Activated CD4-positive, alpha-beta T cell treated with anti-CD3 and anti-CD28 coated beads for 1 hour (primary cell): ENCODE data around the gene GATA5.

Experiments
- DNase-seq: peaks from one replicate; pipeline ENCODE4 v3.0.0-alpha.2; 2020

Gene GATA5

GRCh38 chr20:62469352-62469751, 6.4 kb downstream of the GATA5 start:
- DNase-seq: no peak

- DNase-seq: no peak
These were observed 8.8 kb downstream of the GATA5 start for GRCh38 chr20:62466806-62467537.

- DNase-seq: no peak
These were observed 9.6 kb downstream of the GATA5 start for GRCh38 chr20:62466072-62466760.

- no peak for DNase-seq
These were observed 10.8 kb downstream of the GATA5 start for GRCh38 chr20:62464990-62465389.

- no peak for DNase-seq
These were observed 11.4 kb downstream of the GATA5 start for GRCh38 chr20:62464425-62464770.

GRCh38 chr20:62463651-62464424, 12.0 kb downstream of the GATA5 start:
- no peak for DNase-seq

- DNase-seq: no peak
These were observed 12.7 kb downstream of the GATA5 start for GRCh38 chr20:62462976-62463592.

- DNase-seq: no peak
These were observed 14.0 kb downstream of the GATA5 start for GRCh38 chr20:62461834-62462233.

GRCh38 chr20:62461157-62461556, 14.6 kb downstream of the GATA5 start:
- no peak for DNase-seq

GRCh38 chr20:62460678-62461077, 15.1 kb downstream of the GATA5 start:
- no peak for DNase-seq

- DNase-seq: no peak
These were observed 16.3 kb downstream of the GATA5 start for GRCh38 chr20:62459488-62459887.

GRCh38 chr20:62458275-62459251, 17.2 kb downstream of the GATA5 start:
- DNase-seq: no peak

GRCh38 chr20:62457831-62458230, 18.0 kb downstream of the GATA5 start:
- no peak for DNase-seq

- DNase-seq: no peak
These were observed 18.7 kb downstream of the GATA5 start for GRCh38 chr20:62457098-62457497.

GRCh38 chr20:62455929-62456328, 19.9 kb downstream of the GATA5 start:
- DNase-seq: no peak

GRCh38 chr20:62454904-62455636, 20.7 kb downstream of the GATA5 start:
- DNase-seq: no peak

- DNase-seq: no peak
These were observed 22.5 kb downstream of the GATA5 start for GRCh38 chr20:62453186-62453808.

- no peak for DNase-seq
These were observed 23.2 kb downstream of the GATA5 start for GRCh38 chr20:62452475-62453095.

GRCh38 chr20:62451970-62452369, 23.8 kb downstream of the GATA5 start:
- DNase-seq: no peak

GRCh38 chr20:62451156-62451767, 24.5 kb downstream of the GATA5 start:
- DNase-seq: no peak
